MCF 10A (cell line): ENCODE data around the gene CLSTN2. TPM values are rescaled to one million over a fixed set of nuclear protein-coding genes. Genes with fewer than 3 reads are reported as not detected.

Experiments used
- BruUV-seq: library from RNA; stranded (reverse); fragments of 400-500 nt; replicated peaks from 2 replicates; lab custom pipeline; 2021; lab: Mats Ljungman, UMichigan
- CTCF ChIA-PET: fragments of 300-600 bp; sonication (Branson Sonifier 250); formaldehyde crosslinking; extraction: SDS; loops from one replicate; lab custom pipeline; 2021; ENCODE audit warnings: antibody characterized with exemption, inconsistent platforms; lab: Yijun Ruan, JAX
- POLR2A ChIA-PET: fragments of 300-600, 350-650 bp; sonication (Branson Sonifier 250); formaldehyde crosslinking; extraction: SDS; loops from one replicate; lab custom pipeline; 2020; ENCODE audit warnings: antibody characterized with exemption, inconsistent platforms; lab: Yijun Ruan, JAX
- DNase-seq: peaks from one replicate; pipeline ENCODE4 v3.0.0-alpha.2; 2018; ENCODE audit not compliant: unreplicated experiment
- H3K27ac Mint-ChIP-seq: one replicate; pipeline ENCODE4 v1.8.0; 2022; ENCODE audit warnings: mild to moderate bottlenecking, low read depth, mixed read lengths; ENCODE audit not compliant: unreplicated experiment
- H3K27me3 Mint-ChIP-seq: one replicate; pipeline ENCODE4 v1.8.0; 2022; ENCODE audit warnings: mixed read lengths; ENCODE audit not compliant: insufficient read depth, unreplicated experiment
- H3K36me3 Mint-ChIP-seq: one replicate; pipeline ENCODE4 v1.8.0; 2022; ENCODE audit warnings: mild to moderate bottlenecking, moderate library complexity, mixed read lengths; ENCODE audit not compliant: insufficient read depth, unreplicated experiment
- H3K4me1 Mint-ChIP-seq: one replicate; pipeline ENCODE4 v1.8.0; 2022; ENCODE audit warnings: mixed read lengths; ENCODE audit not compliant: insufficient read depth, unreplicated experiment
- H3K4me3 Mint-ChIP-seq: one replicate; pipeline ENCODE4 v1.8.0; 2022; ENCODE audit warnings: mild to moderate bottlenecking, moderate library complexity, mixed read lengths; ENCODE audit not compliant: unreplicated experiment
- H3K9me3 Mint-ChIP-seq: one replicate; pipeline ENCODE4 v1.8.0; 2022; ENCODE audit warnings: mixed read lengths; ENCODE audit not compliant: unreplicated experiment
- CTCF ChIP-seq: fragments of 200-600 bp; IDR thresholded peaks from one replicate; pipeline ENCODE4 v1.8.0; 2022; ENCODE audit warnings: antibody characterized with exemption, mild to moderate bottlenecking; ENCODE audit not compliant: unreplicated experiment
- intact Hi-C: fragments of 100-400 bp; cut with micrococcal nuclease; formaldehyde crosslinking; loops from 2 replicates; pipeline ENCODE4 v1.14.1; 2022
- total RNA-seq: library from RNA; stranded (reverse); gene quantifications from 2 replicates; pipeline ENCODE4 v1.2.3, GENCODE V29; 2022

Gene CLSTN2
- total RNA-seq, 1 experiment from 2014 or later: not detected

- intact Hi-C loops: no loop called here
- no peak for DNase-seq
- H3K4me3 Mint-ChIP-seq: no peak overlapping the region
- BruUV-seq: no TSS peak
- no peaks in the 10 kb centered on the region for H3K36me3 Mint-ChIP-seq
- ChIA-PET CTCF (interaction anchor here (0.6 kb wide), 1 partner anchor 1095 kb away, joined by 4 read pairs; no protein-coding TSS in a partner anchor), POLR2A (no interaction called here)
- no peaks in the 10 kb centered on the region for H3K4me1 Mint-ChIP-seq
- no peaks in the 10 kb centered on the region for H3K27me3 Mint-ChIP-seq
- no peaks in the 10 kb centered on the region for H3K9me3 Mint-ChIP-seq
- H3K27ac Mint-ChIP-seq: no peak overlapping the region
- no peak for TF ChIP-seq CTCF
These were observed 132.5 kb downstream of the CLSTN2 start for GRCh38 chr3:140067487-140067886.

GRCh38 chr3:140068494-140069017 lies 133.6 kb downstream of the CLSTN2 start:
- no peak overlapping the region for H3K27ac Mint-ChIP-seq
- POLR2A ChIA-PET: interaction anchor here (0.8 kb wide), 1 partner anchor 10 kb away, joined by 3 read pairs; no protein-coding TSS in a partner anchor
- no peak for DNase-seq
- no peak for TF ChIP-seq CTCF
- no peak overlapping the region for H3K4me3 Mint-ChIP-seq
- CTCF ChIA-PET: no interaction called here
- H3K36me3 Mint-ChIP-seq: no peaks in the 10 kb centered on the region
- no peaks in the 10 kb centered on the region for H3K27me3 Mint-ChIP-seq
- no peaks in the 10 kb centered on the region for H3K9me3 Mint-ChIP-seq
- BruUV-seq: no TSS peak
- intact Hi-C loops: no loop called here
- no peaks in the 10 kb centered on the region for H3K4me1 Mint-ChIP-seq

- BruUV-seq: no TSS peak
- ChIA-PET POLR2A (interaction anchor here (1.3 kb wide), 1 partner anchor 14 kb away, joined by 3 read pairs; no protein-coding TSS in a partner anchor), CTCF (no interaction called here)
- H3K36me3 Mint-ChIP-seq: peaks cover 6% of the 10 kb centered on the region
- no peaks in the 10 kb centered on the region for H3K27me3 Mint-ChIP-seq
- no peaks in the 10 kb centered on the region for H3K9me3 Mint-ChIP-seq
- no peak for DNase-seq
- H3K4me3 Mint-ChIP-seq: no peak overlapping the region
- no peaks in the 10 kb centered on the region for H3K4me1 Mint-ChIP-seq
- intact Hi-C loops: no loop called here
- TF ChIP-seq CTCF: no peak
- H3K27ac Mint-ChIP-seq: no peak overlapping the region
These were observed 138.5 kb downstream of the CLSTN2 start for GRCh38 chr3:140073278-140074045.

- no peak for TF ChIP-seq CTCF
- no peaks in the 10 kb centered on the region for H3K4me1 Mint-ChIP-seq
- intact Hi-C loops: no loop called here
- peaks cover 6% of the 10 kb centered on the region for H3K36me3 Mint-ChIP-seq
- no peak overlapping the region for H3K4me3 Mint-ChIP-seq
- BruUV-seq: no TSS peak
- no peak overlapping the region for H3K27ac Mint-ChIP-seq
- no peaks in the 10 kb centered on the region for H3K27me3 Mint-ChIP-seq
- H3K9me3 Mint-ChIP-seq: no peaks in the 10 kb centered on the region
- ChIA-PET POLR2A (no interaction called here), CTCF (interaction anchor here (0.6 to 0.9 kb wide), 3 partner anchors 15 to 1137 kb away, joined by 3 to 4 read pairs (median 3); no protein-coding TSS in a partner anchor)
- no peak for DNase-seq
These were observed 141.6 kb downstream of the CLSTN2 start for GRCh38 chr3:140076552-140076951.
